DND-41 (cell line): ENCODE results near the gene GTF2IRD1.

Experiments used
- CTCF ChIP-seq: IDR thresholded peaks from 2 replicates; pipeline ENCODE4 v1.5.1; 2012; ENCODE audit warnings: borderline replicate concordance, low read length, moderate library complexity, mild to moderate bottlenecking; ENCODE audit not compliant: poor library complexity, severe bottlenecking; ENCODE audit errors: extremely low read depth
- EZH2 ChIP-seq: IDR thresholded peaks from 3 replicates; pipeline ENCODE4 v1.6.1; 2012; ENCODE audit warnings: borderline replicate concordance, low read depth, mild to moderate bottlenecking, moderate library complexity, low read length, inconsistent platforms; ENCODE audit not compliant: severe bottlenecking

GRCh38 chr7:74568658-74569057 is 115.0 kb downstream of the GTF2IRD1 start:
- TF ChIP-seq CTCF, result no peak
- TF ChIP-seq EZH2, result no peak
